K562 (cell line): ENCODE measurements around the gene CNTROB. TPM values are rescaled to one million over a fixed set of nuclear protein-coding genes. Genes with fewer than 3 reads are reported as not detected.

Source experiments
- ATAC-seq: fragments of 200-7000 bp; cut with Tn5 transposase; 3 replicates; pipeline ENCODE4 v1.9.1; 2020; ENCODE audit warnings: moderate library complexity
- BruUV-seq: library from RNA; stranded (reverse); fragments of 400-500 nt; replicated peaks from 2 replicates; lab custom pipeline; 2021; lab: Mats Ljungman, UMichigan
- CTCF ChIA-PET: fragments of 300-600 bp; formaldehyde crosslinking; extraction: SDS; loops from one replicate; lab custom pipeline; 2021; ENCODE audit warnings: low intra/inter-chr PET ratio; lab: Yijun Ruan, JAX
- POLR2A ChIA-PET: fragments of 300-600, 350-650 bp; sonication (Branson Sonifier 250); formaldehyde crosslinking; extraction: SDS; loops from one replicate; lab custom pipeline; 2021; ENCODE audit warnings: antibody characterized with exemption, inconsistent platforms; lab: Yijun Ruan, JAX
- DNase-seq, 4 experiments: peaks; one replicate each; pipeline versions ENCODE4 v3.0.0 to v3.0.0-alpha.2; 2011 to 2018; ENCODE audit warnings: low spot score in 3 of 4, mixed read lengths in 3 of 4; ENCODE audit errors: extremely low read depth in 1 of 4
- FAIRE-seq: peaks from 2 replicates; lab custom pipeline; 2011; peaks lifted over from hg19 to GRCh38; lab: Jason Lieb, UNC
- H2AFZ ChIP-seq: 2 replicates; pipeline ENCODE4 v1.6.0; 2011; ENCODE audit warnings: low read depth, low read length, control low read depth, inconsistent platforms
- H3K27ac ChIP-seq: fragments of 200-600 bp; 3 replicates; pipeline ENCODE4 v1.8.0; 2011; ENCODE audit warnings: low read depth, mild to moderate bottlenecking, control low read depth, inconsistent platforms, low read length, moderate library complexity, mixed read lengths; ENCODE audit errors: extremely low read depth
- H3K27me3 ChIP-seq, 2 experiments: fragments of 300-600 bp in 1 of 2; 2 replicates in 1 of 2; 3 replicates in 1 of 2; pipeline versions ENCODE4 v1.6.0 to v1.8.0; 2011; ENCODE audit warnings: inconsistent platforms in 2 of 2, low read length in 2 of 2, mild to moderate bottlenecking in 1 of 2, mixed read lengths in 1 of 2, moderate library complexity in 1 of 2; ENCODE audit not compliant: control insufficient read depth in 2 of 2, insufficient read depth in 2 of 2
- H3K36me3 ChIP-seq: fragments of 300-600 bp; 3 replicates; pipeline ENCODE4 v1.8.0; 2011; ENCODE audit warnings: mild to moderate bottlenecking, low read length, inconsistent platforms; ENCODE audit not compliant: control insufficient read depth, insufficient read depth
- H3K4me1 ChIP-seq, 2 experiments: fragments of 200-600 bp in 1 of 2; replicated peaks in 1 of 2; 2 replicates in 1 of 2; 3 replicates in 1 of 2; pipeline versions ENCODE4 v1.5.1 to v1.8.0; 2011; ENCODE audit warnings: inconsistent platforms in 2 of 2, low read length in 2 of 2, mild to moderate bottlenecking in 1 of 2, mixed read lengths in 1 of 2, moderate library complexity in 1 of 2; ENCODE audit not compliant: control insufficient read depth in 2 of 2, insufficient read depth in 2 of 2
- H3K4me2 ChIP-seq: 2 replicates; pipeline ENCODE4 v1.6.1; 2011; ENCODE audit warnings: low read length, control low read depth, inconsistent platforms, mixed read lengths; ENCODE audit not compliant: insufficient read depth
- H3K4me3 ChIP-seq: fragments of 200-600 bp; sonication (generic), shearing (Covaris generic); 2 replicates; pipeline ENCODE4 v1.5.1; 2016; ENCODE audit warnings: control low read depth, inconsistent platforms
- H3K79me2 ChIP-seq: fragments of 200-600 bp; 3 replicates; pipeline ENCODE4 v1.8.0; 2011; ENCODE audit warnings: low read length, inconsistent platforms; ENCODE audit not compliant: control insufficient read depth, insufficient read depth
- H3K9ac ChIP-seq, 2 experiments: 2 replicates each; pipeline versions ENCODE4 v1.6.0 to v1.6.1; 2011; ENCODE audit warnings: low read depth in 2 of 2, low read length in 2 of 2, control low read depth in 1 of 2, inconsistent platforms in 1 of 2, mild to moderate bottlenecking in 1 of 2, mixed read lengths in 1 of 2; ENCODE audit not compliant: insufficient read depth in 1 of 2
- H3K9me1 ChIP-seq: one replicate; pipeline ENCODE4 v1.6.0; 2011; ENCODE audit warnings: inconsistent platforms, mild to moderate bottlenecking, low read length, moderate library complexity; ENCODE audit not compliant: control insufficient read depth, insufficient read depth
- H3K9me3 ChIP-seq: replicated peaks from 2 replicates; pipeline ENCODE4 v1.5.1; 2011; ENCODE audit warnings: low read depth, low read length, inconsistent platforms; ENCODE audit not compliant: control insufficient read depth, insufficient read depth
- H4K20me1 ChIP-seq: replicated peaks from 2 replicates; pipeline ENCODE4 v1.6.1; 2011; ENCODE audit warnings: low read length, inconsistent platforms, mixed read lengths; ENCODE audit not compliant: control insufficient read depth, insufficient read depth
- BCOR ChIP-seq: fragments of 450-650 bp; IDR thresholded peaks from 2 replicates; pipeline ENCODE4 v1.6.1; 2016
- MIER1 ChIP-seq: fragments of 450-650 bp; IDR thresholded peaks from 2 replicates; pipeline ENCODE4 v1.6.1; 2016; ENCODE audit warnings: antibody characterized with exemption, mild to moderate bottlenecking, low read depth
- RAD21 ChIP-seq, 2 experiments: fragments of 250-450 bp in 1 of 2; fragments of 450-650 bp in 1 of 2; sonication (Bioruptor Pico) in 1 of 2; formaldehyde crosslinking in 1 of 2; IDR thresholded peaks in 1 of 2; conservative IDR thresholded peaks in 1 of 2; 2 replicates each; pipeline versions ENCODE4 v1.4.0 to v1.8.0; 2020 to 2022; ENCODE audit warnings: mild to moderate bottlenecking in 2 of 2, moderate library complexity in 1 of 2
- WGBS: fragments of 100-300 bp; shearing (Covaris generic); methylation state at CpG from one replicate; pipeline ENCODE4 v1.1.6; 2016; ENCODE audit warnings: low coverage, mixed read lengths; ENCODE audit not compliant: insufficient coverage; ENCODE audit errors: missing lambda C conversion rate; 5-methylcytosine and 5-hydroxymethylcytosine counted together
- in situ Hi-C: fragments of 300-500 bp; cut with MboI; formaldehyde crosslinking; loops from 4 replicates; pipeline ENCODE4 v1.15.0; 2018; ENCODE audit warnings: inconsistent platforms, mixed read lengths
- intact Hi-C: fragments of 100-400 bp; cut with micrococcal nuclease; formaldehyde crosslinking; loops from 2 replicates; pipeline ENCODE4 v1.14.2; 2022
- polyA plus RNA-seq, 8 experiments: library from polyadenylated mRNA; depleted of rRNA in 4 of 8; stranded (reverse) in 5 of 8; unstranded in 3 of 8; fragments of >200 nt; fragmentation: Nextera tagmentation in 2 of 8; fragmentation: Illumina TruSeq in 1 of 8; extraction: Ambion mirVana in 2 of 8; extraction: Trizol in 1 of 8; gene quantifications; 2 replicates each; pipeline versions ENCODE4 v1.2.1 to v1.2.3, GENCODE V29; 2011 to 2014; ENCODE audit warnings: inconsistent platforms in 1 of 8, missing spikeins in 1 of 8
- total RNA-seq, 7 experiments: library from RNA; depleted of rRNA in 6 of 7; stranded (reverse); fragments of >200 nt in 6 of 7; fragmentation: Illumina TruSeq in 2 of 7; extraction: Trizol in 2 of 7; gene quantifications; 2 replicates each; pipeline versions ENCODE4 v1.2.1 to v1.2.3, GENCODE V29; 2011 to 2021; ENCODE audit warnings: low replicate concordance in 1 of 7
- TF ChIP-seq, protein P1 (sequence below), 2 experiments: fragments of 250-450 bp in 1 of 2; fragments of 450-650 bp in 1 of 2; sonication (Bioruptor Pico) in 1 of 2; IDR thresholded peaks; 2 replicates each; pipeline versions ENCODE4 v1.6.1 to v1.8.0; 2016 to 2021; ENCODE audit warnings: mild to moderate bottlenecking in 2 of 2, moderate library complexity in 2 of 2, missing compliant biosample characterization in 1 of 2, missing genetic modification characterization in 1 of 2
- TF ChIP-seq, protein P2 (sequence below), 3 experiments: IDR thresholded peaks in 2 of 3; conservative IDR thresholded peaks in 1 of 3; 2 replicates each; pipeline ENCODE4 v1.5.1; 2011 to 2012; ENCODE audit warnings: low read length in 3 of 3, mild to moderate bottlenecking in 3 of 3, control low read depth in 2 of 3, improper control_type of control experiment in 1 of 3, inconsistent platforms in 1 of 3, low read depth in 1 of 3, mixed read lengths in 1 of 3, moderate library complexity in 1 of 3; ENCODE audit not compliant: insufficient read depth in 2 of 3
- TF ChIP-seq, protein P3 (sequence below): fragments of 450-650 bp; IDR thresholded peaks from one replicate; pipeline ENCODE4 v1.6.1; 2018; ENCODE audit warnings: mild to moderate bottlenecking, moderate library complexity; ENCODE audit not compliant: partially characterized antibody
- TF ChIP-seq, protein P4 (sequence below): fragments of 450-650 bp; formaldehyde crosslinking; IDR thresholded peaks from 2 replicates; pipeline ENCODE4 v1.4.0; 2020; ENCODE audit warnings: mild to moderate bottlenecking, moderate library complexity

CNTROB gene
- total and polyA plus RNA-seq, 9 of the 15 experiments (the other 6 are each of a cell fraction or from before 2014, with no cell fraction given), result 1.9 to 33.3 (median 23.0) TPM

DNA sequence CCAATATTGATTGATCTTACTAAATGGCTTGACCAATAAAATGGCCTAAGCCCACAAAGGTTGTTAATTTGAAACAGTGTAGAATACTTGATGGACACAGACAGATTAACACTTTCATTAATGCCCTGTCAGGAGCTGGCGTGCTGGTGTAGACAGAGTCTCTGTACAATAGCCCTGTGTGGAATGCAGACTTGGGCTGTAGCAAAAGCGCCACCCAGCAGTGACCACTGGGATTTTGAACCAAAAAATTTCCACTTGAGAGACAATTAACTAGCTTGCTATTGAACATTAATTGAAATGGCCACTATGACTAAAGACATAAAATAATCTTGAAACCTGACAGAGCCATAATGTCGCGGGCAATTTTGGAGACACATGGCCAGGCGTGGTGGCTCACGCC, 50.7 kb downstream of the CNTROB start:
- Histone ChIP-seq H2AFZ (no peak overlapping the region), H3K27ac (no peak overlapping the region), H3K36me3 (no peaks in the 10 kb centered on the region), H3K4me1 (no peaks in the 10 kb centered on the region), H3K4me2 (no peak overlapping the region), H3K4me3 (no peak overlapping the region), H3K27me3 (peaks cover 6 to 31% of the 10 kb centered on the region in 2 experiments), H3K79me2 (no peaks in the 10 kb centered on the region), H3K9ac (no peak overlapping the region), H3K9me3 (no peaks in the 10 kb centered on the region), H4K20me1 (no peaks in the 10 kb centered on the region), H3K9me1 (no peaks in the 10 kb centered on the region)
- ChIA-PET POLR2A (interaction anchor here (0.7 to 1.1 kb wide), 2 partner anchors 118 to 238 kb away, joined by 3 to 4 read pairs; no protein-coding TSS in a partner anchor), CTCF (interaction anchor here (0.5 kb wide), 1 partner anchor 69 kb away, joined by 3 read pairs; no protein-coding TSS in a partner anchor)
- intact Hi-C loops, result no loop called here
- ATAC-seq (peak; percentile 44; the same call in 2 of the 3 replicates), DNase-seq (peak in 1 of 4 experiments; percentile 21), FAIRE-seq (no peak)
- 8% methylated on average over 6 of the region's 6 CpGs for WGBS
- in situ Hi-C loops, result loop anchor here (10.0 kb wide), 1 partner anchor 238 kb away; no protein-coding TSS in a partner anchor
- no TSS peak for BruUV-seq
- peak in 1 of 2 experiments; percentile 50; a peak in 2 of 4 replicates for TF ChIP-seq RAD21 (CRISPR knock-in tag; conservative IDR thresholded peaks at IDR 0.05 in 1 of 2, IDR thresholded peaks at IDR 0.05 in 1 of 2)
- TF ChIP-seq, protein P1, sequence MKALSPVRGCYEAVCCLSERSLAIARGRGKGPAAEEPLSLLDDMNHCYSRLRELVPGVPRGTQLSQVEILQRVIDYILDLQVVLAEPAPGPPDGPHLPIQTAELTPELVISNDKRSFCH (CRISPR knock-in tag; IDR thresholded peaks at IDR 0.05), result no peak
- TF ChIP-seq, protein P1 (tag; IDR thresholded peaks at IDR 0.05), result no peak
- TF ChIP-seq, protein P2, sequence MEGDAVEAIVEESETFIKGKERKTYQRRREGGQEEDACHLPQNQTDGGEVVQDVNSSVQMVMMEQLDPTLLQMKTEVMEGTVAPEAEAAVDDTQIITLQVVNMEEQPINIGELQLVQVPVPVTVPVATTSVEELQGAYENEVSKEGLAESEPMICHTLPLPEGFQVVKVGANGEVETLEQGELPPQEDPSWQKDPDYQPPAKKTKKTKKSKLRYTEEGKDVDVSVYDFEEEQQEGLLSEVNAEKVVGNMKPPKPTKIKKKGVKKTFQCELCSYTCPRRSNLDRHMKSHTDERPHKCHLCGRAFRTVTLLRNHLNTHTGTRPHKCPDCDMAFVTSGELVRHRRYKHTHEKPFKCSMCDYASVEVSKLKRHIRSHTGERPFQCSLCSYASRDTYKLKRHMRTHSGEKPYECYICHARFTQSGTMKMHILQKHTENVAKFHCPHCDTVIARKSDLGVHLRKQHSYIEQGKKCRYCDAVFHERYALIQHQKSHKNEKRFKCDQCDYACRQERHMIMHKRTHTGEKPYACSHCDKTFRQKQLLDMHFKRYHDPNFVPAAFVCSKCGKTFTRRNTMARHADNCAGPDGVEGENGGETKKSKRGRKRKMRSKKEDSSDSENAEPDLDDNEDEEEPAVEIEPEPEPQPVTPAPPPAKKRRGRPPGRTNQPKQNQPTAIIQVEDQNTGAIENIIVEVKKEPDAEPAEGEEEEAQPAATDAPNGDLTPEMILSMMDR (IDR thresholded peaks at IDR 0.05 in 2 of 3, conservative IDR thresholded peaks at IDR 0.05 in 1 of 3; ENCODE audit: insufficient read depth in 2 of 3, low read depth in 1 of 3, low read length in 3 of 3), result peak; percentile 27 to 43 (median 34); a peak in 4 of 6 replicates
- no peak for TF ChIP-seq MIER1
- TF ChIP-seq BCOR, result no peak
- TF ChIP-seq, protein P3, sequence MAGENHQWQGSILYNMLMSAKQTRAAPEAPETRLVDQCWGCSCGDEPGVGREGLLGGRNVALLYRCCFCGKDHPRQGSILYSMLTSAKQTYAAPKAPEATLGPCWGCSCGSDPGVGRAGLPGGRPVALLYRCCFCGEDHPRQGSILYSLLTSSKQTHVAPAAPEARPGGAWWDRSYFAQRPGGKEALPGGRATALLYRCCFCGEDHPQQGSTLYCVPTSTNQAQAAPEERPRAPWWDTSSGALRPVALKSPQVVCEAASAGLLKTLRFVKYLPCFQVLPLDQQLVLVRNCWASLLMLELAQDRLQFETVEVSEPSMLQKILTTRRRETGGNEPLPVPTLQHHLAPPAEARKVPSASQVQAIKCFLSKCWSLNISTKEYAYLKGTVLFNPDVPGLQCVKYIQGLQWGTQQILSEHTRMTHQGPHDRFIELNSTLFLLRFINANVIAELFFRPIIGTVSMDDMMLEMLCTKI, result no peak
- TF ChIP-seq, protein P4, sequence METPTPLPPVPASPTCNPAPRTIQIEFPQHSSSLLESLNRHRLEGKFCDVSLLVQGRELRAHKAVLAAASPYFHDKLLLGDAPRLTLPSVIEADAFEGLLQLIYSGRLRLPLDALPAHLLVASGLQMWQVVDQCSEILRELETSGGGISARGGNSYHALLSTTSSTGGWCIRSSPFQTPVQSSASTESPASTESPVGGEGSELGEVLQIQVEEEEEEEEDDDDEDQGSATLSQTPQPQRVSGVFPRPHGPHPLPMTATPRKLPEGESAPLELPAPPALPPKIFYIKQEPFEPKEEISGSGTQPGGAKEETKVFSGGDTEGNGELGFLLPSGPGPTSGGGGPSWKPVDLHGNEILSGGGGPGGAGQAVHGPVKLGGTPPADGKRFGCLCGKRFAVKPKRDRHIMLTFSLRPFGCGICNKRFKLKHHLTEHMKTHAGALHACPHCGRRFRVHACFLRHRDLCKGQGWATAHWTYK, result no peak
